ENCODE measurements around the gene CIART.

Gene CIART

DNA sequence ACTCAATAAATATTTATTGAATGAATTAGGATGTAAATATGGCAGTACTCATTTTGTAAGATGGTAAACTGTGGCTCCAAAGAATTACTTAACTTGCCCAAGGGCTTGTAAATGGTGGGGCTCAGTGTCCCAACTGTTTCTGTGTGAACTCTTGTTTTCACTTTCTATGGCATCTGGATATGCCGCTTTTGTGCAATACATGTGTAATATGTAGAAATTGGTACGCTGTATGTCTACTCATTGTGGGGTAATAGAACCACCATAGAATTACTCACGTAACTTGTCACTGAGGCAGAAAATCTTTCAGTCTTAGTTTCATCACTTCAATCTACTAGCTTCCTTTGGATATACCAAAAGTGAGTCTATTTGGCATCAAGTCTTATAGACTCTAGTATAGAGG, 40.0 kb downstream of the CIART start:
- TF ChIP-seq ISL1 (CRISPR knock-in tag; IDR thresholded peaks at IDR 0.05) (no peak), GLIS3 (CRISPR knock-in tag; IDR thresholded peaks at IDR 0.05) (no peak), ARNTL (CRISPR knock-in tag; IDR thresholded peaks at IDR 0.05; ENCODE audit: borderline replicate concordance, low read depth) (no peak), BACH2 (CRISPR knock-in tag; IDR thresholded peaks at IDR 0.05; ENCODE audit: borderline replicate concordance) (no peak), TOX (CRISPR knock-in tag; IDR thresholded peaks at IDR 0.05; ENCODE audit: borderline replicate concordance) (no peak), ZFP30 (CRISPR knock-in tag; IDR thresholded peaks at IDR 0.05) (no peak), ZNF70 (CRISPR knock-in tag; IDR thresholded peaks at IDR 0.05) (no peak), CSDC2 (CRISPR knock-in tag; IDR thresholded peaks at IDR 0.05) (no peak), ZFP3 (CRISPR knock-in tag; IDR thresholded peaks at IDR 0.05) (no peak), ZC3H10 (CRISPR knock-in tag; IDR thresholded peaks at IDR 0.05) (no peak), TCF4 (CRISPR knock-in tag; IDR thresholded peaks at IDR 0.05; ENCODE audit: borderline replicate concordance) (no peak)
- TF ChIP-seq, protein P1, sequence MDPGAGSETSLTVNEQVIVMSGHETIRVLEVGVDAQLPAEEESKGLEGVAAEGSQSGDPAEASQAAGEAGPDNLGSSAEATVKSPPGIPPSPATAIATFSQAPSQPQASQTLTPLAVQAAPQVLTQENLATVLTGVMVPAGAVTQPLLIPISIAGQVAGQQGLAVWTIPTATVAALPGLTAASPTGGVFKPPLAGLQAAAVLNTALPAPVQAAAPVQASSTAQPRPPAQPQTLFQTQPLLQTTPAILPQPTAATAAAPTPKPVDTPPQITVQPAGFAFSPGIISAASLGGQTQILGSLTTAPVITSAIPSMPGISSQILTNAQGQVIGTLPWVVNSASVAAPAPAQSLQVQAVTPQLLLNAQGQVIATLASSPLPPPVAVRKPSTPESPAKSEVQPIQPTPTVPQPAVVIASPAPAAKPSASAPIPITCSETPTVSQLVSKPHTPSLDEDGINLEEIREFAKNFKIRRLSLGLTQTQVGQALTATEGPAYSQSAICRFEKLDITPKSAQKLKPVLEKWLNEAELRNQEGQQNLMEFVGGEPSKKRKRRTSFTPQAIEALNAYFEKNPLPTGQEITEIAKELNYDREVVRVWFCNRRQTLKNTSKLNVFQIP (CRISPR knock-in tag; IDR thresholded peaks at IDR 0.05; ENCODE audit: borderline replicate concordance, low read depth), result no peak
- TF ChIP-seq, protein P2, sequence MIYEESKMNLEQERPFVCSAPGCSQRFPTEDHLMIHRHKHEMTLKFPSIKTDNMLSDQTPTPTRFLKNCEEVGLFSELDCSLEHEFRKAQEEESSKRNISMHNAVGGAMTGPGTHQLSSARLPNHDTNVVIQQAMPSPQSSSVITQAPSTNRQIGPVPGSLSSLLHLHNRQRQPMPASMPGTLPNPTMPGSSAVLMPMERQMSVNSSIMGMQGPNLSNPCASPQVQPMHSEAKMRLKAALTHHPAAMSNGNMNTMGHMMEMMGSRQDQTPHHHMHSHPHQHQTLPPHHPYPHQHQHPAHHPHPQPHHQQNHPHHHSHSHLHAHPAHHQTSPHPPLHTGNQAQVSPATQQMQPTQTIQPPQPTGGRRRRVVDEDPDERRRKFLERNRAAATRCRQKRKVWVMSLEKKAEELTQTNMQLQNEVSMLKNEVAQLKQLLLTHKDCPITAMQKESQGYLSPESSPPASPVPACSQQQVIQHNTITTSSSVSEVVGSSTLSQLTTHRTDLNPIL (CRISPR knock-in tag; IDR thresholded peaks at IDR 0.05; ENCODE audit: low read depth), result no peak
- no peak for ATAC-seq

DNA sequence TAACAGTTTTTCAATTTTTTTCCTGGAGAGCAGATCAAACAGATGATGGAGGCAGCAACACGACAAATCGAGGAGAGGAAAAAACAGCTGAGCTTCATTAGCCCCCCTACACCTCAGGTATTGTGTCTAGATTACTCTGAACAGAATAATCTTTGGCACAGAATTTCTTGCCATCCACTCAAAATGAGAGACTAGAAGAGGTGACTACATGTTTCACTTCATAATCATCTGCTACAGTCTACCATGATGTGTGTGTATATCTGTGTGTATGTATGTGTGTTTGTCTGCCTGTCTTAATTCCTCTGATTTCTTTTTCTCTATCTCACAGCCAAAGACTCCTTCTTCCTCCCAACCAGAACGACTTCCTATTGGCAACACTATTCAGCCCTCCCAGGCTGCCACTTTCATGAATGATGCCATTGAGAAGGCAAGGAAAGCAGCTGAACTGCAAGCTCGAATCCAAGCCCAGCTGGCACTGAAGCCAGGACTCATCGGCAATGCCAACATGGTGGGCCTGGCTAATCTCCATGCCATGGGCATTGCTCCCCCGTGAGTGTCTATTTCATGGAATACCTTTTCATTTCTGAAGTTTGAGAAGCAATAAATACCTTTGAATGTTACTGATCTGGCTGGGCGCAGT, 50.4 kb downstream of the CIART start:
- TF ChIP-seq, protein P3, sequence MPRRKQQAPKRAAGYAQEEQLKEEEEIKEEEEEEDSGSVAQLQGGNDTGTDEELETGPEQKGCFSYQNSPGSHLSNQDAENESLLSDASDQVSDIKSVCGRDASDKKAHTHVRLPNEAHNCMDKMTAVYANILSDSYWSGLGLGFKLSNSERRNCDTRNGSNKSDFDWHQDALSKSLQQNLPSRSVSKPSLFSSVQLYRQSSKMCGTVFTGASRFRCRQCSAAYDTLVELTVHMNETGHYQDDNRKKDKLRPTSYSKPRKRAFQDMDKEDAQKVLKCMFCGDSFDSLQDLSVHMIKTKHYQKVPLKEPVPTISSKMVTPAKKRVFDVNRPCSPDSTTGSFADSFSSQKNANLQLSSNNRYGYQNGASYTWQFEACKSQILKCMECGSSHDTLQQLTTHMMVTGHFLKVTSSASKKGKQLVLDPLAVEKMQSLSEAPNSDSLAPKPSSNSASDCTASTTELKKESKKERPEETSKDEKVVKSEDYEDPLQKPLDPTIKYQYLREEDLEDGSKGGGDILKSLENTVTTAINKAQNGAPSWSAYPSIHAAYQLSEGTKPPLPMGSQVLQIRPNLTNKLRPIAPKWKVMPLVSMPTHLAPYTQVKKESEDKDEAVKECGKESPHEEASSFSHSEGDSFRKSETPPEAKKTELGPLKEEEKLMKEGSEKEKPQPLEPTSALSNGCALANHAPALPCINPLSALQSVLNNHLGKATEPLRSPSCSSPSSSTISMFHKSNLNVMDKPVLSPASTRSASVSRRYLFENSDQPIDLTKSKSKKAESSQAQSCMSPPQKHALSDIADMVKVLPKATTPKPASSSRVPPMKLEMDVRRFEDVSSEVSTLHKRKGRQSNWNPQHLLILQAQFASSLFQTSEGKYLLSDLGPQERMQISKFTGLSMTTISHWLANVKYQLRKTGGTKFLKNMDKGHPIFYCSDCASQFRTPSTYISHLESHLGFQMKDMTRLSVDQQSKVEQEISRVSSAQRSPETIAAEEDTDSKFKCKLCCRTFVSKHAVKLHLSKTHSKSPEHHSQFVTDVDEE (CRISPR knock-in tag; IDR thresholded peaks at IDR 0.05), result no peak
- no peak for TF ChIP-seq TCF4 (CRISPR knock-in tag; IDR thresholded peaks at IDR 0.05; ENCODE audit: borderline replicate concordance)
- TF ChIP-seq ZNF70 (CRISPR knock-in tag; IDR thresholded peaks at IDR 0.05), result no peak
- TF ChIP-seq ZFP30 (CRISPR knock-in tag; IDR thresholded peaks at IDR 0.05), result no peak
- TF ChIP-seq RARB (CRISPR knock-in tag; IDR thresholded peaks at IDR 0.05), result no peak
- TF ChIP-seq PPARA (CRISPR knock-in tag; IDR thresholded peaks at IDR 0.05; ENCODE audit: borderline replicate concordance), result no peak
- TF ChIP-seq ZFP3 (CRISPR knock-in tag; IDR thresholded peaks at IDR 0.05), result no peak
- no peak for ATAC-seq
